GM23338 (cell line): Measurements from ENCODE around the gene ABCA4. TPM values are rescaled to one million over a fixed set of nuclear protein-coding genes. Genes with fewer than 3 reads are reported as not detected.

ENCODE experiments used
- ATAC-seq: fragments of 200-7000 bp; cut with Tn5 transposase; 3 replicates; pipeline ENCODE4 v1.9.1; 2020
- DNase-seq: peaks from one replicate; pipeline ENCODE4 v3.0.0-alpha.2; 2015; ENCODE audit warnings: low spot score
- H2AFZ ChIP-seq: fragments of 200-600 bp; sonication (generic); 2 replicates; pipeline ENCODE4 v1.8.0; 2016; ENCODE audit warnings: antibody characterized with exemption, mild to moderate bottlenecking, moderate library complexity
- H3F3A ChIP-seq: fragments of 200-600 bp; sonication (generic); replicated peaks from 2 replicates; pipeline ENCODE4 v1.8.0; 2017; ENCODE audit warnings: antibody characterized with exemption, mixed run types, low read depth
- H3K27ac ChIP-seq: fragments of 200-600 bp; sonication (generic); 2 replicates; pipeline ENCODE4 v1.6.1; 2016; ENCODE audit warnings: low read depth
- H3K27me3 ChIP-seq: fragments of 200-600 bp; sonication (generic); 2 replicates; pipeline ENCODE4 v1.8.0; 2016; ENCODE audit warnings: mild to moderate bottlenecking, mixed run types, moderate library complexity; ENCODE audit not compliant: insufficient read depth
- H3K36me3 ChIP-seq: fragments of 200-600 bp; sonication (generic); 2 replicates; pipeline ENCODE4 v1.8.0; 2016; ENCODE audit warnings: mild to moderate bottlenecking; ENCODE audit not compliant: insufficient read depth
- H3K4me1 ChIP-seq: fragments of 200-600 bp; sonication (generic); 2 replicates; pipeline ENCODE4 v1.8.0; 2016; ENCODE audit warnings: mild to moderate bottlenecking, moderate library complexity; ENCODE audit not compliant: insufficient read depth
- H3K4me2 ChIP-seq: fragments of 200-600 bp; sonication (generic); 2 replicates; pipeline ENCODE4 v1.7.1; 2017; ENCODE audit warnings: mixed run types
- H3K4me3 ChIP-seq: fragments of 200-600 bp; sonication (generic); 2 replicates; pipeline ENCODE4 v1.6.1; 2016; ENCODE audit warnings: mixed run types
- H3K79me2 ChIP-seq: fragments of 200-600 bp; sonication (generic); replicated peaks from 2 replicates; pipeline ENCODE4 v1.8.0; 2017; ENCODE audit warnings: mild to moderate bottlenecking; ENCODE audit not compliant: insufficient read depth
- H3K9me2 ChIP-seq: fragments of 200-600 bp; sonication (generic); 2 replicates; pipeline ENCODE4 v1.8.0; 2017; ENCODE audit not compliant: insufficient read depth
- H4K20me1 ChIP-seq: fragments of 200-600 bp; sonication (generic); replicated peaks from 2 replicates; pipeline ENCODE4 v1.8.0; 2017; ENCODE audit warnings: mild to moderate bottlenecking; ENCODE audit not compliant: insufficient read depth
- H3K27ac Mint-ChIP-seq: 2 replicates; pipeline ENCODE4 v1.8.0; 2020; ENCODE audit warnings: inconsistent platforms, mild to moderate bottlenecking, moderate library complexity, mixed read lengths
- H3K27me3 Mint-ChIP-seq: 3 replicates; pipeline ENCODE4 v1.8.0; 2022; ENCODE audit warnings: low read depth, mild to moderate bottlenecking, moderate library complexity, mixed read lengths, inconsistent platforms; ENCODE audit not compliant: insufficient read depth, poor library complexity
- H3K36me3 Mint-ChIP-seq: 3 replicates; pipeline ENCODE4 v1.8.0; 2021; ENCODE audit warnings: low read depth, mild to moderate bottlenecking, inconsistent platforms, moderate library complexity, mixed read lengths
- H3K4me1 Mint-ChIP-seq: 3 replicates; pipeline ENCODE4 v1.8.0; 2020; ENCODE audit warnings: mild to moderate bottlenecking, inconsistent platforms, mixed read lengths
- H3K4me3 Mint-ChIP-seq: 3 replicates; pipeline ENCODE4 v1.8.0; 2021; ENCODE audit warnings: moderate library complexity, mild to moderate bottlenecking, inconsistent platforms, mixed read lengths
- H3K9me3 Mint-ChIP-seq: 3 replicates; pipeline ENCODE4 v1.8.0; 2020; ENCODE audit warnings: moderate library complexity, mild to moderate bottlenecking, inconsistent platforms, mixed read lengths
- CREB1 ChIP-seq: fragments of 250-450 bp; sonication (Bioruptor Pico); IDR thresholded peaks from 2 replicates; pipeline ENCODE4 v1.5.0; 2020; ENCODE audit warnings: low read depth, mild to moderate bottlenecking, moderate library complexity
- EZH2 ChIP-seq: fragments of 200-600 bp; sonication (generic); IDR thresholded peaks from one replicate; pipeline ENCODE4 v1.8.0; 2017; ENCODE audit warnings: antibody characterized with exemption, mild to moderate bottlenecking, low read depth; ENCODE audit not compliant: unreplicated experiment
- JUNB ChIP-seq: IDR thresholded peaks from one replicate; pipeline ENCODE4 v1.6.1; 2016; ENCODE audit warnings: antibody characterized with exemption; ENCODE audit not compliant: unreplicated experiment
- NANOG ChIP-seq: IDR thresholded peaks from 2 replicates; pipeline ENCODE4 v1.6.1; 2016; ENCODE audit warnings: antibody characterized with exemption, borderline replicate concordance
- STAT1 ChIP-seq: IDR thresholded peaks from one replicate; pipeline ENCODE4 v1.6.1; 2016; ENCODE audit warnings: antibody characterized with exemption; ENCODE audit not compliant: unreplicated experiment
- ZNF114 ChIP-seq: fragments of 250-450 bp; sonication (Bioruptor Pico); IDR thresholded peaks from 2 replicates; pipeline ENCODE4 v1.5.0; 2020; ENCODE audit warnings: mild to moderate bottlenecking, moderate library complexity
- ZNF331 ChIP-seq: fragments of 250-450 bp; sonication (Bioruptor Pico); IDR thresholded peaks from 2 replicates; pipeline ENCODE4 v1.5.0; 2020; ENCODE audit warnings: low read depth, mild to moderate bottlenecking, moderate library complexity
- long read RNA-seq: library from polyadenylated mRNA; unstranded; transcript quantifications from one replicate; pipeline ENCODE4 v2.0.0, GENCODE V29; 2020; ENCODE audit not compliant: unreplicated experiment
- polyA plus RNA-seq: library from polyadenylated mRNA; unstranded; fragments of >200 nt; fragmentation: Nextera tagmentation; extraction: Ambion mirVana; gene quantifications from 2 replicates; pipeline ENCODE4 v1.2.1, GENCODE V29; 2016
- total RNA-seq: library from RNA; depleted of rRNA; stranded (reverse); fragments of >200 nt; shearing (Covaris generic); gene quantifications from 2 replicates; pipeline ENCODE4 v1.2.3, GENCODE V29; 2014; rRNA removed
- TF ChIP-seq, protein P1 (sequence below): IDR thresholded peaks from one replicate; pipeline ENCODE4 v1.6.1; 2018; ENCODE audit warnings: antibody characterized with exemption; ENCODE audit not compliant: unreplicated experiment
- TF ChIP-seq, protein P2 (sequence below): fragments of 250-450 bp; sonication (Bioruptor Pico); IDR thresholded peaks from 2 replicates; pipeline ENCODE4 v1.5.0; 2020; ENCODE audit warnings: mild to moderate bottlenecking, moderate library complexity
- TF ChIP-seq, protein P3 (sequence below): IDR thresholded peaks from 2 replicates; pipeline ENCODE4 v1.6.1; 2016; ENCODE audit warnings: antibody characterized with exemption
- TF ChIP-seq, protein P4 (sequence below), 2 experiments: fragments of 200-600 bp in 1 of 2; sonication (generic) in 1 of 2; conservative IDR thresholded peaks; 2 replicates each; pipeline versions ENCODE4 v1.5.1 to v1.6.1; 2016 to 2017; ENCODE audit warnings: antibody characterized with exemption in 2 of 2, low read depth in 2 of 2, mild to moderate bottlenecking in 2 of 2, moderate library complexity in 1 of 2

The ABCA4 gene
- total RNA-seq (0.08 TPM in 1 of 2 replicates, not detected in the other), polyA plus RNA-seq (not detected in 2 replicates)
- long read RNA-seq: 0 reads

DNA sequence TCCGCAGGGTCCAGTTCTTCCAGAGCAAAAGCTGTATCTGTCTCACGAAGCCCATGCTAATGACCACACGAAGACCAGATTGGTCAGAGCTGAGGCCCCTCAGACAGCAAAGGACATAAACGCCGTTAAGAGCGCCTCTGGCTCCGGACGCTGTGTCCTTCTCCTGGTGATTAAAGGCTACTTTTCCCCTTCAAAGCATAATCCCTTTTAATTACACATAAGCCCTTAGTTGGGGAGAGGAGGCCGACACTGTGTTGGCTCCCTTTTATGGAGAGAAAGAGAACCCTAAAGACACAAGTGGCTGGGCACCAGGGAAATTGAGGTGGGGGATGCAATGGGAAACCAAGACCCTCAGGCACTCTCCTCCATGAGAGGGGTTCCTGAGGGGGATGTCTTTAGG, at the start of gene ABCA4:
Gene ABCA4, minus strand, starts transcription at position 158 of the 400 bp plus-strand sequence. Its CDS starts 103 bp downstream, at position 55.
- Histone ChIP-seq H3K27me3 (0 out of 2 replicates have a peak, but pooled peaks cover 4% of the 10 kb centered on the region), H3K27ac (no peak within 1 kb of the TSS), H4K20me1 (no peaks in the 10 kb centered on the region), H3K36me3 (no peaks in the 10 kb centered on the region), H3K79me2 (no peaks in the 10 kb centered on the region), H3K4me3 (no peak within 1 kb of the TSS), H3K4me1 (peaks cover 18% of the 10 kb centered on the region), H3K4me2 (peak within 1 kb of the TSS; percentile 51), H3K9me2 (no peaks in the 10 kb centered on the region), H2AFZ (peak within 1 kb of the TSS; percentile 52; the same call in 1 of the 2 replicates), H3F3A (no peaks in the 10 kb centered on the region)
- TF ChIP-seq, protein P1, sequence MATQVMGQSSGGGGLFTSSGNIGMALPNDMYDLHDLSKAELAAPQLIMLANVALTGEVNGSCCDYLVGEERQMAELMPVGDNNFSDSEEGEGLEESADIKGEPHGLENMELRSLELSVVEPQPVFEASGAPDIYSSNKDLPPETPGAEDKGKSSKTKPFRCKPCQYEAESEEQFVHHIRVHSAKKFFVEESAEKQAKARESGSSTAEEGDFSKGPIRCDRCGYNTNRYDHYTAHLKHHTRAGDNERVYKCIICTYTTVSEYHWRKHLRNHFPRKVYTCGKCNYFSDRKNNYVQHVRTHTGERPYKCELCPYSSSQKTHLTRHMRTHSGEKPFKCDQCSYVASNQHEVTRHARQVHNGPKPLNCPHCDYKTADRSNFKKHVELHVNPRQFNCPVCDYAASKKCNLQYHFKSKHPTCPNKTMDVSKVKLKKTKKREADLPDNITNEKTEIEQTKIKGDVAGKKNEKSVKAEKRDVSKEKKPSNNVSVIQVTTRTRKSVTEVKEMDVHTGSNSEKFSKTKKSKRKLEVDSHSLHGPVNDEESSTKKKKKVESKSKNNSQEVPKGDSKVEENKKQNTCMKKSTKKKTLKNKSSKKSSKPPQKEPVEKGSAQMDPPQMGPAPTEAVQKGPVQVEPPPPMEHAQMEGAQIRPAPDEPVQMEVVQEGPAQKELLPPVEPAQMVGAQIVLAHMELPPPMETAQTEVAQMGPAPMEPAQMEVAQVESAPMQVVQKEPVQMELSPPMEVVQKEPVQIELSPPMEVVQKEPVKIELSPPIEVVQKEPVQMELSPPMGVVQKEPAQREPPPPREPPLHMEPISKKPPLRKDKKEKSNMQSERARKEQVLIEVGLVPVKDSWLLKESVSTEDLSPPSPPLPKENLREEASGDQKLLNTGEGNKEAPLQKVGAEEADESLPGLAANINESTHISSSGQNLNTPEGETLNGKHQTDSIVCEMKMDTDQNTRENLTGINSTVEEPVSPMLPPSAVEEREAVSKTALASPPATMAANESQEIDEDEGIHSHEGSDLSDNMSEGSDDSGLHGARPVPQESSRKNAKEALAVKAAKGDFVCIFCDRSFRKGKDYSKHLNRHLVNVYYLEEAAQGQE: no peak
- TF ChIP-seq ZNF331: no peak
- no peak for TF ChIP-seq JUNB
- TF ChIP-seq, protein P2, sequence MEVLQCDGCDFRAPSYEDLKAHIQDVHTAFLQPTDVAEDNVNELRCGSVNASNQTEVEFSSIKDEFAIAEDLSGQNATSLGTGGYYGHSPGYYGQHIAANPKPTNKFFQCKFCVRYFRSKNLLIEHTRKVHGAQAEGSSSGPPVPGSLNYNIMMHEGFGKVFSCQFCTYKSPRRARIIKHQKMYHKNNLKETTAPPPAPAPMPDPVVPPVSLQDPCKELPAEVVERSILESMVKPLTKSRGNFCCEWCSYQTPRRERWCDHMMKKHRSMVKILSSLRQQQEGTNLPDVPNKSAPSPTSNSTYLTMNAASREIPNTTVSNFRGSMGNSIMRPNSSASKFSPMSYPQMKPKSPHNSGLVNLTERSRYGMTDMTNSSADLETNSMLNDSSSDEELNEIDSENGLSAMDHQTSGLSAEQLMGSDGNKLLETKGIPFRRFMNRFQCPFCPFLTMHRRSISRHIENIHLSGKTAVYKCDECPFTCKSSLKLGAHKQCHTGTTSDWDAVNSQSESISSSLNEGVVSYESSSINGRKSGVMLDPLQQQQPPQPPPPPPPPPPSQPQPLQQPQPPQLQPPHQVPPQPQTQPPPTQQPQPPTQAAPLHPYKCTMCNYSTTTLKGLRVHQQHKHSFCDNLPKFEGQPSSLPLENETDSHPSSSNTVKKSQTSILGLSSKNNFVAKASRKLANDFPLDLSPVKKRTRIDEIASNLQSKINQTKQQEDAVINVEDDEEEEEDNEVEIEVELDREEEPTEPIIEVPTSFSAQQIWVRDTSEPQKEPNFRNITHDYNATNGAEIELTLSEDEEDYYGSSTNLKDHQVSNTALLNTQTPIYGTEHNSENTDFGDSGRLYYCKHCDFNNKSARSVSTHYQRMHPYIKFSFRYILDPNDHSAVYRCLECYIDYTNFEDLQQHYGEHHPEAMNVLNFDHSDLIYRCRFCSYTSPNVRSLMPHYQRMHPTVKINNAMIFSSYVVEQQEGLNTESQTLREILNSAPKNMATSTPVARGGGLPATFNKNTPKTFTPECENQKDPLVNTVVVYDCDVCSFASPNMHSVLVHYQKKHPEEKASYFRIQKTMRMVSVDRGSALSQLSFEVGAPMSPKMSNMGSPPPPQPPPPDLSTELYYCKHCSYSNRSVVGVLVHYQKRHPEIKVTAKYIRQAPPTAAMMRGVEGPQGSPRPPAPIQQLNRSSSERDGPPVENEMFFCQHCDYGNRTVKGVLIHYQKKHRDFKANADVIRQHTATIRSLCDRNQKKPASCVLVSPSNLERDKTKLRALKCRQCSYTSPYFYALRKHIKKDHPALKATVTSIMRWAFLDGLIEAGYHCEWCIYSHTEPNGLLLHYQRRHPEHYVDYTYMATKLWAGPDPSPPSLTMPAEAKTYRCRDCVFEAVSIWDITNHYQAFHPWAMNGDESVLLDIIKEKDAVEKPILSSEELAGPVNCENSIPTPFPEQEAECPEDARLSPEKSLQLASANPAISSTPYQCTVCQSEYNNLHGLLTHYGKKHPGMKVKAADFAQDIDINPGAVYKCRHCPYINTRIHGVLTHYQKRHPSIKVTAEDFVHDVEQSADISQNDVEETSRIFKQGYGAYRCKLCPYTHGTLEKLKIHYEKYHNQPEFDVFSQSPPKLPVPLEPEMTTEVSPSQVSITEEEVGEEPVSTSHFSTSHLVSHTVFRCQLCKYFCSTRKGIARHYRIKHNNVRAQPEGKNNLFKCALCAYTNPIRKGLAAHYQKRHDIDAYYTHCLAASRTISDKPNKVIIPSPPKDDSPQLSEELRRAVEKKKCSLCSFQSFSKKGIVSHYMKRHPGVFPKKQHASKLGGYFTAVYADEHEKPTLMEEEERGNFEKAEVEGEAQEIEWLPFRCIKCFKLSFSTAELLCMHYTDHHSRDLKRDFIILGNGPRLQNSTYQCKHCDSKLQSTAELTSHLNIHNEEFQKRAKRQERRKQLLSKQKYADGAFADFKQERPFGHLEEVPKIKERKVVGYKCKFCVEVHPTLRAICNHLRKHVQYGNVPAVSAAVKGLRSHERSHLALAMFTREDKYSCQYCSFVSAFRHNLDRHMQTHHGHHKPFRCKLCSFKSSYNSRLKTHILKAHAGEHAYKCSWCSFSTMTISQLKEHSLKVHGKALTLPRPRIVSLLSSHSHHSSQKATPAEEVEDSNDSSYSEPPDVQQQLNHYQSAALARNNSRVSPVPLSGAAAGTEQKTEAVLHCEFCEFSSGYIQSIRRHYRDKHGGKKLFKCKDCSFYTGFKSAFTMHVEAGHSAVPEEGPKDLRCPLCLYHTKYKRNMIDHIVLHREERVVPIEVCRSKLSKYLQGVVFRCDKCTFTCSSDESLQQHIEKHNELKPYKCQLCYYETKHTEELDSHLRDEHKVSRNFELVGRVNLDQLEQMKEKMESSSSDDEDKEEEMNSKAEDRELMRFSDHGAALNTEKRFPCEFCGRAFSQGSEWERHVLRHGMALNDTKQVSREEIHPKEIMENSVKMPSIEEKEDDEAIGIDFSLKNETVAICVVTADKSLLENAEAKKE: no peak
- TF ChIP-seq EZH2: no peak
- TF ChIP-seq STAT1: no peak
- TF ChIP-seq ZNF114: no peak
- no peak for TF ChIP-seq CREB1 (CRISPR knock-in tag)
- no peak for TF ChIP-seq NANOG
- TF ChIP-seq, protein P3, sequence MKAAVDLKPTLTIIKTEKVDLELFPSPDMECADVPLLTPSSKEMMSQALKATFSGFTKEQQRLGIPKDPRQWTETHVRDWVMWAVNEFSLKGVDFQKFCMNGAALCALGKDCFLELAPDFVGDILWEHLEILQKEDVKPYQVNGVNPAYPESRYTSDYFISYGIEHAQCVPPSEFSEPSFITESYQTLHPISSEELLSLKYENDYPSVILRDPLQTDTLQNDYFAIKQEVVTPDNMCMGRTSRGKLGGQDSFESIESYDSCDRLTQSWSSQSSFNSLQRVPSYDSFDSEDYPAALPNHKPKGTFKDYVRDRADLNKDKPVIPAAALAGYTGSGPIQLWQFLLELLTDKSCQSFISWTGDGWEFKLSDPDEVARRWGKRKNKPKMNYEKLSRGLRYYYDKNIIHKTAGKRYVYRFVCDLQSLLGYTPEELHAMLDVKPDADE: no peak
- TF ChIP-seq, protein P4, sequence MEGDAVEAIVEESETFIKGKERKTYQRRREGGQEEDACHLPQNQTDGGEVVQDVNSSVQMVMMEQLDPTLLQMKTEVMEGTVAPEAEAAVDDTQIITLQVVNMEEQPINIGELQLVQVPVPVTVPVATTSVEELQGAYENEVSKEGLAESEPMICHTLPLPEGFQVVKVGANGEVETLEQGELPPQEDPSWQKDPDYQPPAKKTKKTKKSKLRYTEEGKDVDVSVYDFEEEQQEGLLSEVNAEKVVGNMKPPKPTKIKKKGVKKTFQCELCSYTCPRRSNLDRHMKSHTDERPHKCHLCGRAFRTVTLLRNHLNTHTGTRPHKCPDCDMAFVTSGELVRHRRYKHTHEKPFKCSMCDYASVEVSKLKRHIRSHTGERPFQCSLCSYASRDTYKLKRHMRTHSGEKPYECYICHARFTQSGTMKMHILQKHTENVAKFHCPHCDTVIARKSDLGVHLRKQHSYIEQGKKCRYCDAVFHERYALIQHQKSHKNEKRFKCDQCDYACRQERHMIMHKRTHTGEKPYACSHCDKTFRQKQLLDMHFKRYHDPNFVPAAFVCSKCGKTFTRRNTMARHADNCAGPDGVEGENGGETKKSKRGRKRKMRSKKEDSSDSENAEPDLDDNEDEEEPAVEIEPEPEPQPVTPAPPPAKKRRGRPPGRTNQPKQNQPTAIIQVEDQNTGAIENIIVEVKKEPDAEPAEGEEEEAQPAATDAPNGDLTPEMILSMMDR (conservative IDR thresholded peaks at IDR 0.05; ENCODE audit: low read depth in 2 of 2): no peak
- no peak within 1 kb of the TSS for H3K4me3 Mint-ChIP-seq
- no peak for ATAC-seq
- H3K36me3 Mint-ChIP-seq: no peaks in the 10 kb centered on the region
- H3K27me3 Mint-ChIP-seq: peaks cover 14% of the 10 kb centered on the region
- H3K27ac Mint-ChIP-seq: 0 out of 2 replicates have a peak within 1 kb of the TSS, but pooled peaks have one; percentile 3
- peaks cover 54% of the 10 kb centered on the region for H3K4me1 Mint-ChIP-seq
- no peaks in the 10 kb centered on the region for H3K9me3 Mint-ChIP-seq
- DNase-seq: no peak
